Fibroblast of gingiva (primary cell): ENCODE data around the gene KMO.
A peak's percentile ranks its signal among the peaks of the same experiment; 100 is the strongest.

Source experiments
- DNase-seq: peaks from one replicate; pipeline ENCODE4 v3.0.0-alpha.2; 2011; ENCODE audit warnings: low read depth

The KMO gene

DNA sequence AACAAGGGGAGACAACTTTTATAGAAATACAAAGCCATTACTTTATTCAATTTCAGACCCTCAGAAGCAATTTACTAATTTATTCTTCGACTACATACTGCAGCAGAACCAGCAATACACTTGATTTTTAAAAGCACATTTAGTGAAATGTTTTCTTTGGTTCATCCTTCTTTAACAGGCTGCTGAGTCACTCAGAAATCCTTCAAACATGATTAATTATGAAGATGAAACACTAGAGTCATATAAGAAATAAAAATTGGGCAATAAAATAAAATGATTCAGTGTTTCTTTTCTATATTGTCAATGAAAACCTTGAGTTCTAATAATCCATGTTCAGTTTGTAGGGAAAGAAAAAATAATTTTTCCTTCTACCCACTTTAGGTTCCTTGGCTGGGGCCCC lies 61.0 kb downstream of the KMO start:
- no peak for DNase-seq

- no peak for DNase-seq
Measured at GRCh38 chr1:241596633-241597032, 64.5 kb downstream of the KMO start.

- DNase-seq: no peak
Measured at GRCh38 chr1:241598249-241598648, 66.1 kb downstream of the KMO start.

GRCh38 chr1:241600496-241600901 lies 68.3 kb downstream of the KMO start:
- peak; percentile 82 for DNase-seq

- peak; percentile 80 for DNase-seq
Measured at GRCh38 chr1:241603731-241604245, 71.6 kb downstream of the KMO start.

DNA sequence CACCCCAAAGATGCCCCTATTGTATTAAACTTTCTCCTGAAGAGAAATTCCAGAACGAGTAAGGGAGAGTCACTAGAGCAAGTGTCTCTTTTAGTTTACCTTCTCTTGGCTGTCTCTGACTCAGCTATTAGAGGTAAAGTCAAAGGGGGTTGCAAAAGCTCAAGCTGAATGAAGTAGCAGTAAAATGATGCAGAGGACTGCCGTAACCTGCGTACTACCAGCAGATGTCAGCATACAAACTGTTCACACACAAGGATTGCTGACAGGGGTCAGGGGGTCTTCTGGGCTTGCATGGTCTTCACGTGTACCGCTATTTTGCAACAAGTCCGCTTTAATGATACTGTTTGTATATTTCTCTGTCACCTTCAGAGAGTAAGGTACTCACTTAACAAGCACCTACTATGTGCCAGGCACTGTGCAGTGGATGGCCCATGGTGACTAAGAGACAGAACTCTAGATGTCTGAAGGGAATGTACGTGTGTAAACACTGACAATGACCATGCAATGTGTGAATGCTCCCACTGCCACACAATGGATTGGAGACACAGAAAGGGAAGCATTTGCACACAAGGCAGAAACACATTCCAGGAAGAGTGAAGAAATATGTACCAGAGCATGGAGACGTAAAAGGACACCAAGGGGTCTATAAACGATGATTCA lies 73.1 kb downstream of the KMO start:
- DNase-seq: no peak

DNA sequence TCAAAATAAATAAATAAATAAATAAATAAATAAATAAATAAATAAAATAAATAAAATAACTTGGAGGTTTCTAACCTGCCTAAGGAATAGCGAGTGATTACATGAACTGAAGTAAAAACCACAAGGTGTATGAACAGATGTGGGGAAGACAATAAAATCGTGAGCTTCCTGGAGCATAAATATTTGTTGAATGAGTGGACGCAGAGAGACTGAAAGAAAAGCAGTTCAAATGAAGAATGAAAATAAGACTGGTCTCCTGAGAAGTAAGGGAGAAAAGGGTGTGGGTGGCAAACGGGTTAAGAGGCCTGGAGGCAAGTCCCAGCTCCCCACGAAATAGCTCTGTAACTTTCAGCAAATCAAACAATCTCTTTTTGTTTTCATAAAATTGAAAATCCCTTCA lies 74.4 kb downstream of the KMO start:
- no peak for DNase-seq

DNA sequence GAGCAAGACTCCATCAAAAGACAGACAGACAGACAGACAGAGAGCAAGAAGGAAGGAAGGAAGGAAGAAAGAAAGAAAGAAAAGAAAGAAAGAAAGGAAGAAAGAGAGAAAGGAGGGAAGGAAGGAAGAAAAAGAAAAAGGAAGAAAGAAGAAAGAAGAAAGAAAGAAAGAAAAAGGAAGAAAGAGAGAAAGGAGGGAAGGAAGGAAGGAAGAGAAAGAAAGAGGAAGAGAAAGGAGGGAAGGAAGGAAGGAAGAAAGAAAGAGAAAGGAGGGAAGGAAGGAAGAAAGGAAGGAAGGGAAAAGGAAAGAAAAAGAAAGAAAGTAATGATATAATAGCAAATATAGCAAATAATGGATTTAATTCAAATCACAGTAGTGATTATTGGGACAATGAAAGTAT lies 75.3 kb downstream of the KMO start:
- DNase-seq: no peak

- DNase-seq: no peak
Measured at GRCh38 chr1:241608379-241609033, 76.3 kb downstream of the KMO start.

DNA sequence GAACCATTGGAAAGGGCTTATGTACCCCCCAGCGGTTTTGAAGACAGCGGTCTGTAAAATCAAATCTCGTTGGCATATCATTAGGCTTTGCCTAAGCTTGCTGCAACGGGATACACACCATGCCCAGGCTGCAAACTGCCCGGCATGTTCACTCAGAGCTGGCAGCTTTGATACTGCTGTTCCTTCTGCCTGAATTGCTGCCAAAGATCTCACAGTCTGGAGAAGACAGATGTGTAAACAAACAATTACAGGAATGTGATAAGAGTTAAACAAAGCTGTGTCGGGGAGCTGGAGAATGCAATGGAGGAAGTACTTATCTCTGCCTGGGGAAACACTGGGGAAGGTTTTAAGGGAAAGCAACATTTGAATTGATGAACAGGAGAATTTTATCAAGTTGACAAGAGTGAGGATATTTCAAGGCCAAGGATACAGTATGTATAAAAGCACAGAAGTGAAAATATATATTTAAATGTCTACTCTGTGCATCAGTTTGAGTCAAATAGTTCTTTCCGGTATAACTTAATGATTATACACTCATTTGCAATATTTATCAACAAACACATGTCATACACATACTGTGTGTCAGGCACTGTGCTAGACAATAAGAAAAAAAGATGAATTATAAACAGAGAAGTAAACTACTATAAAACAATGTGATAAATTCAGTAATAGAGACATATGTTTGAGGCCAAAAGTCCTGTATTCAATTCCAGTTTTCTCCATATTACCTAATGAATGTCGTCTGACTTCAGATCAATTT lies 78.1 kb downstream of the KMO start:
- peak; percentile 79 for DNase-seq

- DNase-seq: peak; percentile 56
Measured at GRCh38 chr1:241611063-241611462, 78.9 kb downstream of the KMO start.

DNA sequence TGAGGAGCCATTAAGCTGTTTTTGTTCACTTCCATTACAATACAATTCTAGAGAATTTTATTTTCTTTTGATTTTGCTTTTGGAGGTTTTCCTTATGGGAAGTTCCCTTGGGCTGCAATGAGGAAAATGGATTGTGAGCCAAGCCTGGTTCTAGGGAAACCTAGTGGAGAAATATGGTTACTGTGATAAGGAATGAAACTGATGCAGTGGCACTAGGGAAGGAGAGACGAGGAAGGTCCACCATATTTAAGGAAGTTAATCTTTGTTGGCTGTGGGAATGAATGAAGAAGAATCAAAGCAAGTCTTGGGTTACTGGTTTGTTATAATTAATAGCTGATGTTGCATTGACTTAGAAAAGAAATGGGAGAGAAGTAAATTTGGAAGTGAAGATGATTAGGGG lies 79.6 kb downstream of the KMO start:
- no peak for DNase-seq

DNA sequence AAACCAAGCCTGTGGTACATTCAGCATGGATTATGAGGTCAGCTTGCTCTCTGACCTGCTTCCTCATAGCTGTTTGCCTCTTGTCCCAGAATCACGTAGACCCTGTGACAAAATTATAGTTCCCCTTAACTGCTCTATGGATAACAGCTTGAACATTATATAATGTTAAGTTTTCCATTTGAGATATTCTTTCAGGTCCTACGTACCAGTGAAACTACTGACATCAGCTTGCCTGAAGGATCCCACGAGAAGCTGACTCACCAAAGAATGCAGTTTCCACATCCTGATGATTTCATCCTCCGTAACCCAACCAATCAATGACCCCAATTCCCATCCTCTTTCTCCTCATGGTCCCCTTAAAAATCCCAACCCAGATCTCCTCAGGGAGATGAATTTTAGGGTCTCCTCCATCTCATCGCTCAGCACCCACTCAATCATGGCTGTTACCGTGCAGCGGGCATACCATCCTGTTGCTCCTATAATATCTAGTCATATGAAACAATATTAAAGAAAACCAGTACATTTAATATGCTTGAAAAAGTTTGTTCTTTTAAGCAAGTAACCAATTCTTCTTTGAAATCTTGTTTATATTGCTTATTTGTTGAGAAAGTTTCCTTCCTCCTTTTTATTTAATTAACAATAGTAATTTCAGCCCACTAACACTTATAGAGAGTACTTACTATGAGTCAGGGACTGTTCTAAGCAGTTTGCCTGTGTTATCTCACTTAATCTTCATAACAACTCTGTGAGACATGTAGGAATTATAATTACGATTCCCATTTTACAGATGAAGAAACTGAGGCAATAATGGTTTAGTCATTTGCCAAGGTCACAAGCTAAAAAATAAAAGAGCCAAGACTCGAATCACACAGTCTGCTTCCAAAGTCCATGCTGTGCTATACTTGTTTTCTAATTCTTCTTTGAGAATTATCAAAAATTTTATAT lies 80.6 kb downstream of the KMO start:
- DNase-seq: peak; percentile 85

DNA sequence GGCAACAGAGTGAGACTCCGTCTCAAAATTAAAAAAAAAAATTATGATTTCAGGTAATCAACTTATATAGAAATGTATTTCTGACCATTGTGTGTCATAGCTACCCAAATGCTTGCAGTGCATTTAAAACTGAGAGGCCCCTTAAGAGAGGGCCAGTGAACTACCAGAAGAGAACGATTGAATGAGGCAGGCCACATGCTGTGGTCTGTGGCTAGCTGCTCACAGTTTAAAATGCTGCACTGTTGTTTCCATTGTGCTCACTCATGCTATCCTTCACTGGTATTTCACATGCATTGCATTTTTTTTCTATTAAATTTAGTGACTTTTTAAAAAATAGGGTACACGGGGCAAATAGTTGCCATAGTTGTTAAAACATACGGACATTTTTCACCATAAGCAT lies 82.0 kb downstream of the KMO start:
- no peak for DNase-seq

DNA sequence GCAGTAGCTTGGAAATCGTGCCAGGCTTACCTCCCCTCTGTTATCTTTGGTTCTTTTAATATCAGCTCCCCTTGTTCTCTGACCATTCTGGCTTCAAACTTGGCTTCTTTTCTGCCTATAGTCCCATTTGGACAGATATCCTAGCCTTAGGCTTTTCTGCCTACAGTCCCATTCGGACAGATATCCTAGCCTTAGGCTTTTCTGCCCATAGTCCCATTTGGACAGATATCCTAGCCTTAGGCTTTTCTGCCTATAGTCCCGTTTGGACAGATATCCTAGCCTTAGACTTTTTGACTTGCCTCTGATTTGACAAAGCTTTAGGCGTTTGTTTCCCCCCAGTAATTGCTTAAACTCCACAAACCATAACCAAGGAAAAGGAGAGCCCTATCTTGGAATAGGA lies 82.4 kb downstream of the KMO start:
- no peak for DNase-seq

DNA sequence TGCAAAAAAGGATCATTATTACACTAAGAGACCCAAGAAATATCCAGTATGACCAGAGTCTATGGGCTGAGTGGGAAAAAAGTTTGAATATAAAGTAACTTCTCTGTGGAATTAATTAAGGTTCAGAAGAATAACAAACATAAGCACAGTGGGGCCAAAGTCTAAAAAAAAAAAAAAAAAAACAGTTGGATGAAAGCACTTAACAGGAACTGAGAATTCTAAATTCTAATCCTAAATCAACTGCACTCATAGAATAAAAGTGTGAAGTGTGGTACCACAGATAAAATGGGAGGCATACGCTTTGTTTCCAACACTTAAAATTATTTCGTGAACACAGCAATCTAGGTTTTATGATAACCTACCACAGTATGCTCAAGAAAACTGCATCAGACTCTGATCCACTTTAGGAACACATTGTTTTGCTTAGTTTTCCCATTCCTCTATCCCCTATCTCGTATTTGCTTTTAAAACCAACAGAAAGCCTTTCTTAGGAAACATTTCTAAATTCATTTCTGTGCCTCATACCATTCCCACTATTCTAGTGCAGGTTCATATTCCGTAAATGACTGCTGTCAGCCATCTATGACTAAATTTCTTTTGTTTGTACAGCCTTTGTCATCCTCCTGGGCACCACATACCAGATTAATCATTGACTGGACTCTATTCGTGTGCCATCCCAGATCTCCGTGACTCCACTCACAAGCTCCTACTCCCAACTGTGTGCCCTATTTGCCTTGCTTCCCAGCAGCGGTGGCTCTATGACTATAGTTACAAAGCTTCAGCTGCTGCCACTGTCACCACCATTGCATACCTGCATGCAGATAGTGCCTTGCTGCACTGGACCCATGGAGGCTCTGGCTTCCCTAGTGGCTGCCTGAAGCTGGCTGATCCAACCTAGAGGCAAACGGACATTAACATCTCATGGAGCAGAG lies 83.1 kb downstream of the KMO start:
- no peak for DNase-seq

DNA sequence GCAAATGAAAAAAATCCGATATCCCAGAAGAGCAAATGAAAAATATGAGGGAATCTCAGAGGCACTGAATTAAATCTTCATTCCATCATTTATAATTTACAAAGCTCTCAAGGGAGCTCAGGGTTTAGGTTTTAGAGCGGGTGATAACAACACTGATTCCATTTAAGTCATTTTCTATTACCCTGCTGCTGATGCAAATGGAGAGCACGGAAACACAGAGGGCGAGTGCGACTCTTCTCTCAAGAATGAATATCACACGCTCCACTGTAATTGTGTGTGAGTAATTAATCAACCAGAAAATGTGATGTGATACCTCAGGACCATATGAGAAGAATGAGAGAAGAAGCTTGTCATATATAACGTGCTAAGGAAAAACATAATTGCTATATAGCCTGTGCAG lies 85.2 kb downstream of the KMO start:
- DNase-seq: no peak

- DNase-seq: no peak
Measured at GRCh38 chr1:241622669-241623068, 90.5 kb downstream of the KMO start.

- DNase-seq: no peak
Measured at GRCh38 chr1:241624935-241625334, 92.8 kb downstream of the KMO start.

- DNase-seq: peak; percentile 52
Measured at GRCh38 chr1:241627453-241628259, 95.5 kb downstream of the KMO start.
